Measurements from ENCODE around the gene PAX7. TPM values are rescaled to one million over a fixed set of nuclear protein-coding genes. Genes with fewer than 3 reads are reported as not detected.

The PAX7 gene
- total RNA-seq, 1 donor from 2014 or later: 0.05 TPM

DNA sequence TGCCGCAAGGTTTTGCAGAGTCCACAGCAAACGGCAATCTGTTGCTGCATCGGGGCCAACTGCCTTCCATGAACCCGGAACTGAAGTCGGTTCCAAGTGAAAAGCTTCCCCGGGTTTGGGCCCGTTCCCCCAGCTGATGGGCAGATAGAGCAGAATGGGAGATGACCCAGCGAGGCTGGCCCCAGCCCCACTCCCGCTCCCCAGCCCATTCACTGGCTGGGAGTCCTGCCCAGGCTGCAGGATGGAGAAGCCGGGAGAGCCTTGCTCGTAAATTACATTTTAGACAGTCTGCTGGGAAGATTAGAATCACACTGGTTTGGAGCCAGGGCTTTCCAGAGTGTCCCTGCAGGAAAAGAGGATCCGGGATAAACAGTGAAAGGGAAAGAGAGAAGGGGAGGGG lies 31.6 kb upstream of the PAX7 start:
- Histone ChIP-seq H3K36me3 (ENCODE audit: insufficient read depth, low read length) (no peaks in the 10 kb centered on the region), H3K9me3 (ENCODE audit: insufficient read depth, low read depth, low read length) (no peaks in the 10 kb centered on the region), H3K4me2 (ENCODE audit: low read length) (no peak overlapping the region), H3K27me3 (ENCODE audit: insufficient read depth, low read length) (peaks cover 7% of the 10 kb centered on the region), H3K79me2 (ENCODE audit: insufficient read depth, low read length) (no peaks in the 10 kb centered on the region), H3K27ac (ENCODE audit: low read depth, low read length) (no peak overlapping the region), H3K9ac (ENCODE audit: low read length) (no peak overlapping the region), H3K4me1 (ENCODE audit: insufficient read depth, low read length) (no peaks in the 10 kb centered on the region), H4K20me1 (ENCODE audit: insufficient read depth, low read length) (no peaks in the 10 kb centered on the region), H2AFZ (ENCODE audit: low read depth, low read length) (no peak overlapping the region), H3K4me3 (ENCODE audit: insufficient read depth, low read depth, low read length) (no peak overlapping the region)
- Mint-ChIP-seq H3K9me3 (ENCODE audit: unreplicated experiment) (no peaks in the 10 kb centered on the region), H3K4me3 (ENCODE audit: unreplicated experiment) (no peak overlapping the region), H3K36me3 (ENCODE audit: low read depth, unreplicated experiment) (no peaks in the 10 kb centered on the region), H3K27me3 (ENCODE audit: low read depth, unreplicated experiment) (peaks cover 50% of the 10 kb centered on the region), H3K27ac (ENCODE audit: unreplicated experiment) (no peak overlapping the region), H3K4me1 (ENCODE audit: low read depth, unreplicated experiment) (no peaks in the 10 kb centered on the region)
- no peak for FAIRE-seq
- DNase-seq (ENCODE audit: low read depth): no peak
- no peak for TF ChIP-seq CTCF (IDR thresholded peaks at IDR 0.05; ENCODE audit: insufficient read depth, low read depth, low read length)
- TF ChIP-seq EZH2 (IDR thresholded peaks at IDR 0.05; ENCODE audit: insufficient read depth, low read length): no peak

DNA sequence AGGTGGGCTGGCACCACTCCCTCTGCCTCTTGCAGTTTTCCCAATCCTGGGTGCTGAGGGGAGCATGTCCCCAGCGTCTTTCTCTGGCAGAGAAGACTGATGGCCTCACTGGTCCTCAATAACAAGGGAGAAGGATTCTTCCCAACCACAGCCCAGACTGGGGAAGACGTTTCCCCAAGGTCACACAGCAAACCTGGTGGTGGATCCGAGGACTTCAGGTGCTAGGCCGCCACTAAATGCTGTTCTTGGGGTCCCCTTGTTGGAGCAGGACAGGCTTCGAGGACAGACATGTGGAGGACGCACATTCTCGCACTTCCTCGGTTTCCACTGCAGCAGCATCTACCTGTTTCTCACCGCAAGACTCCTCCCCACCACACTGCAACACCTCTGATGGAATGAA lies 30.9 kb upstream of the PAX7 start:
- DNase-seq (ENCODE audit: low read depth): no peak
- no peaks in the 10 kb centered on the region for H3K36me3 Mint-ChIP-seq (ENCODE audit: low read depth, unreplicated experiment)
- H2AFZ ChIP-seq (ENCODE audit: low read depth, low read length): no peak overlapping the region

More for the DNA sequence above, 30.9 kb upstream of the PAX7 start:
- Mint-ChIP-seq H3K4me3 (ENCODE audit: unreplicated experiment) (no peak overlapping the region), H3K27me3 (ENCODE audit: low read depth, unreplicated experiment) (peaks cover 46% of the 10 kb centered on the region), H3K4me1 (ENCODE audit: low read depth, unreplicated experiment) (no peaks in the 10 kb centered on the region), H3K9me3 (ENCODE audit: unreplicated experiment) (no peaks in the 10 kb centered on the region), H3K27ac (ENCODE audit: unreplicated experiment) (no peak overlapping the region)
- Histone ChIP-seq H3K79me2 (ENCODE audit: insufficient read depth, low read length) (no peaks in the 10 kb centered on the region), H3K4me2 (ENCODE audit: low read length) (no peak overlapping the region), H3K4me1 (ENCODE audit: insufficient read depth, low read length) (no peaks in the 10 kb centered on the region), H3K27ac (ENCODE audit: low read depth, low read length) (no peak overlapping the region), H3K27me3 (ENCODE audit: insufficient read depth, low read length) (peaks cover 5% of the 10 kb centered on the region), H3K36me3 (ENCODE audit: insufficient read depth, low read length) (no peaks in the 10 kb centered on the region), H3K9me3 (ENCODE audit: insufficient read depth, low read depth, low read length) (no peaks in the 10 kb centered on the region), H3K9ac (ENCODE audit: low read length) (no peak overlapping the region), H4K20me1 (ENCODE audit: insufficient read depth, low read length) (no peaks in the 10 kb centered on the region), H3K4me3 (ENCODE audit: insufficient read depth, low read depth, low read length) (no peak overlapping the region)
- TF ChIP-seq CTCF (IDR thresholded peaks at IDR 0.05; ENCODE audit: insufficient read depth, low read depth, low read length) (no peak), EZH2 (IDR thresholded peaks at IDR 0.05; ENCODE audit: insufficient read depth, low read length) (no peak)
- no peak for FAIRE-seq

Data from astrocyte (in vitro differentiated cells and primary cell).